OCI-LY3 (cell line): ENCODE data around the gene ZNF618.

Experiments
- CTCF ChIP-seq: fragments of 200-600, 300-600 bp; sonication (generic); IDR thresholded peaks from 2 replicates; pipeline ENCODE4 v1.5.1; 2014; ENCODE audit warnings: antibody characterized with exemption, low read length, low read depth
- EZH2phosphoT487 ChIP-seq: fragments of 200-600 bp; shearing (Covaris generic); IDR thresholded peaks from 2 replicates; pipeline ENCODE4 v1.6.1; 2018; ENCODE audit warnings: antibody characterized with exemption, mixed run types, low read depth

GRCh38 chr9:113985968-113986585, 110.0 kb downstream of the ZNF618 start:
- TF ChIP-seq CTCF (no peak), EZH2phosphoT487 (no peak)
